Gastroesophageal sphincter (tissue), 3 donors: ENCODE data around the gene PXDN.

Experiments used
- POLR2A ChIP-seq, 2 donors: fragments of 450-650 bp; IDR thresholded peaks; one replicate each; pipeline ENCODE4 v1.6.1; 2017; ENCODE audit warnings: antibody characterized with exemption in 2 of 2, mild to moderate bottlenecking in 2 of 2, moderate library complexity in 1 of 2
- POLR2AphosphoS5 ChIP-seq: sonication (generic); formaldehyde crosslinking; IDR thresholded peaks from one replicate; pipeline ENCODE4 v1.6.1; 2017; ENCODE audit warnings: antibody characterized with exemption
- TF ChIP-seq, protein P1 (sequence below), 4 experiments: fragments of 200-600 bp in 2 of 4; fragments of 450-650 bp in 2 of 4; sonication (generic) in 1 of 4; IDR thresholded peaks; one replicate each; pipeline ENCODE4 v1.5.1; 2017 to 2019; ENCODE audit warnings: antibody characterized with exemption in 4 of 4, mild to moderate bottlenecking in 2 of 4, moderate library complexity in 2 of 4

DNA sequence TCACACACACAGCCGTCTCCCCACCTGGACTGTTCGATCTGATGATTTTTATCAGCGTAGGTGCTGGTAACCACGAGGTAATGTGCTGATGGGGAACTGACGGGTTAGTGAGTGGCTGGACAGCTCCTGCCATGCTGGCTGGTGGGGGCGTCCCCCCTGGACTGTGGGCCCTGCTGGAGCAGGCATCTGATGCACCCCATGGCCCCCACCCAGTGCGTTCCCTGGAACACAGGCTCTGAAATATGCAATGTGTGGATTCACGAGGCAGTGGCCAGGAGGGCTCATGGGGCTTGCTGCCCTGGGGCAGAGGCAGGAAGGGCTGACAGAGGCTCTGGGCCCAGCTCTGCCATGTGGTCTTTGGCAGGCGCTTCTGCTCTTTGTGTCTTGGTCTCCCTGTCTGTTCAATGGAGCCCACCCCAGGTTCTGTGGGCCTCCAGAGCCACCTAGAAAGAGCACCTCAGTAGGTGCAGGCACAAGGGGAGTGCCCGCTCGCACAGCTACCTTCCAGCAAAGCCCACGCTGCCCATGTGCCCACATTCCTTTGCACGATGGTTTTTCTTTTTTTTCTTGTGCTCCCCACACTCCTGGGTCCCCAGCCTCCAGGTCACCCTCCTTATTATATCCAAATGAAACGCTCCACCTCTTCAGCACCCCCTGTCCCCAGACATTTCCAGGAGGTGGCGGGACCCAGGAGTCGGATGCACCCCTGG is 10.3 kb upstream of the PXDN start:
- TF ChIP-seq, protein P1, sequence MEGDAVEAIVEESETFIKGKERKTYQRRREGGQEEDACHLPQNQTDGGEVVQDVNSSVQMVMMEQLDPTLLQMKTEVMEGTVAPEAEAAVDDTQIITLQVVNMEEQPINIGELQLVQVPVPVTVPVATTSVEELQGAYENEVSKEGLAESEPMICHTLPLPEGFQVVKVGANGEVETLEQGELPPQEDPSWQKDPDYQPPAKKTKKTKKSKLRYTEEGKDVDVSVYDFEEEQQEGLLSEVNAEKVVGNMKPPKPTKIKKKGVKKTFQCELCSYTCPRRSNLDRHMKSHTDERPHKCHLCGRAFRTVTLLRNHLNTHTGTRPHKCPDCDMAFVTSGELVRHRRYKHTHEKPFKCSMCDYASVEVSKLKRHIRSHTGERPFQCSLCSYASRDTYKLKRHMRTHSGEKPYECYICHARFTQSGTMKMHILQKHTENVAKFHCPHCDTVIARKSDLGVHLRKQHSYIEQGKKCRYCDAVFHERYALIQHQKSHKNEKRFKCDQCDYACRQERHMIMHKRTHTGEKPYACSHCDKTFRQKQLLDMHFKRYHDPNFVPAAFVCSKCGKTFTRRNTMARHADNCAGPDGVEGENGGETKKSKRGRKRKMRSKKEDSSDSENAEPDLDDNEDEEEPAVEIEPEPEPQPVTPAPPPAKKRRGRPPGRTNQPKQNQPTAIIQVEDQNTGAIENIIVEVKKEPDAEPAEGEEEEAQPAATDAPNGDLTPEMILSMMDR (IDR thresholded peaks at IDR 0.05) = no peak
- TF ChIP-seq POLR2A (IDR thresholded peaks at IDR 0.05) (no peak), POLR2AphosphoS5 (no peak)
